RWPE2 (cell line): Measurements from ENCODE around the gene L2HGDH.
A peak's percentile ranks its signal among the peaks of the same experiment; 100 is the strongest.

ENCODE experiments used
- ATAC-seq: fragments of 200-7000 bp; cut with Tn5 transposase; 3 replicates; pipeline ENCODE4 v1.9.1; 2021; ENCODE audit warnings: low read depth
- DNase-seq: peaks from one replicate; pipeline ENCODE4 v3.0.0-alpha.2; 2020; ENCODE audit warnings: low spot score
- H3K27ac ChIP-seq: fragments of 450-650 bp; 2 replicates; pipeline ENCODE4 v1.5.1; 2017; ENCODE audit warnings: mild to moderate bottlenecking; ENCODE audit not compliant: poor library complexity, severe bottlenecking
- H3K27me3 ChIP-seq: fragments of 250-450 bp; sonication (Bioruptor Pico); 2 replicates; pipeline ENCODE4 v1.5.1; 2021; ENCODE audit warnings: mild to moderate bottlenecking, moderate library complexity; ENCODE audit not compliant: insufficient read depth, poor library complexity, severe bottlenecking
- H3K36me3 ChIP-seq: fragments of 250-450 bp; sonication (Bioruptor Pico); 2 replicates; pipeline ENCODE4 v1.5.1; 2020; ENCODE audit warnings: low read depth, mild to moderate bottlenecking, moderate library complexity
- H3K4me1 ChIP-seq: fragments of 250-450 bp; sonication (Bioruptor Pico); 2 replicates; pipeline ENCODE4 v1.5.1; 2021; ENCODE audit warnings: mild to moderate bottlenecking, moderate library complexity; ENCODE audit not compliant: insufficient read depth, poor library complexity, severe bottlenecking
- H3K4me3 ChIP-seq: fragments of 250-450 bp; sonication (Bioruptor Pico); 2 replicates; pipeline ENCODE4 v1.5.1; 2021; ENCODE audit warnings: mild to moderate bottlenecking, moderate library complexity; ENCODE audit not compliant: severe bottlenecking
- H3K9me3 ChIP-seq: fragments of 250-450 bp; sonication (Bioruptor Pico); 2 replicates; pipeline ENCODE4 v1.5.1; 2021; ENCODE audit warnings: mild to moderate bottlenecking, moderate library complexity; ENCODE audit not compliant: severe bottlenecking
- CTCF ChIP-seq: fragments of 450-650 bp; IDR thresholded peaks from one replicate; pipeline ENCODE4 v1.5.1; 2017; ENCODE audit warnings: mild to moderate bottlenecking, moderate library complexity; ENCODE audit not compliant: poor library complexity, severe bottlenecking

Gene L2HGDH

GRCh38 chr14:50230701-50231474 is 81.1 kb downstream of the L2HGDH start:
- Histone ChIP-seq H3K27me3 (no peaks in the 10 kb centered on the region), H3K36me3 (peaks cover 9% of the 10 kb centered on the region; the same call in 1 of the 2 replicates), H3K27ac (peak overlapping the region; percentile 89), H3K9me3 (no peaks in the 10 kb centered on the region), H3K4me1 (peaks cover 12% of the 10 kb centered on the region), H3K4me3 (peak overlapping the region; percentile 98)
- DNase-seq (no peak), ATAC-seq (peak; percentile 5; the same call in 1 of the 3 replicates)
- no peak for TF ChIP-seq CTCF

- no peak for DNase-seq
- H3K9me3 ChIP-seq = no peaks in the 10 kb centered on the region
- no peak for TF ChIP-seq CTCF
- H3K4me3 ChIP-seq = peak overlapping the region; percentile 98
- peak; percentile 26; the same call in 2 of the 3 replicates for ATAC-seq
- peak overlapping the region; percentile 89 for H3K27ac ChIP-seq
- peaks cover 18% of the 10 kb centered on the region for H3K4me1 ChIP-seq
- peaks cover 9% of the 10 kb centered on the region; the same call in 1 of the 2 replicates for H3K36me3 ChIP-seq
- no peaks in the 10 kb centered on the region for H3K27me3 ChIP-seq
These were observed 81.7 kb downstream of the L2HGDH start for GRCh38 chr14:50230401-50230700.

GRCh38 chr14:50229681-50230080 is 82.3 kb downstream of the L2HGDH start:
- no peak for TF ChIP-seq CTCF
- Histone ChIP-seq H3K27ac (peak overlapping the region; percentile 89), H3K9me3 (no peaks in the 10 kb centered on the region), H3K4me3 (peak overlapping the region; percentile 98), H3K36me3 (peaks cover 9% of the 10 kb centered on the region; the same call in 1 of the 2 replicates), H3K27me3 (no peaks in the 10 kb centered on the region), H3K4me1 (peaks cover 23% of the 10 kb centered on the region)
- no peak for DNase-seq
- ATAC-seq = no peak

GRCh38 chr14:50228313-50228712 is 83.7 kb downstream of the L2HGDH start:
- Histone ChIP-seq H3K9me3 (no peaks in the 10 kb centered on the region), H3K36me3 (peaks cover 9% of the 10 kb centered on the region; the same call in 1 of the 2 replicates), H3K4me1 (peaks cover 22% of the 10 kb centered on the region), H3K27me3 (no peaks in the 10 kb centered on the region), H3K27ac (no peak overlapping the region), H3K4me3 (no peak overlapping the region)
- no peak for DNase-seq
- ATAC-seq = no peak
- TF ChIP-seq CTCF = no peak

GRCh38 chr14:50225974-50226297 is 86.1 kb downstream of the L2HGDH start:
- H3K36me3 ChIP-seq = peaks cover 9% of the 10 kb centered on the region; the same call in 1 of the 2 replicates

More at GRCh38 chr14:50225974-50226297, 86.1 kb downstream of the L2HGDH start:
- H3K27ac ChIP-seq = peak overlapping the region; percentile 28
- ATAC-seq (no peak), DNase-seq (no peak)
- H3K4me3 ChIP-seq = no peak overlapping the region
- peaks cover 18% of the 10 kb centered on the region for H3K4me1 ChIP-seq
- no peak for TF ChIP-seq CTCF
- no peaks in the 10 kb centered on the region for H3K27me3 ChIP-seq
- H3K9me3 ChIP-seq = no peaks in the 10 kb centered on the region
